ENCODE measurements around the gene BOLA2B.
"Not testable (repeated sequence)": the region's sequence is repeated elsewhere in the genome, so short reads cannot be mapped to it uniquely, and the experiment has no call there.

Gene BOLA2B

DNA sequence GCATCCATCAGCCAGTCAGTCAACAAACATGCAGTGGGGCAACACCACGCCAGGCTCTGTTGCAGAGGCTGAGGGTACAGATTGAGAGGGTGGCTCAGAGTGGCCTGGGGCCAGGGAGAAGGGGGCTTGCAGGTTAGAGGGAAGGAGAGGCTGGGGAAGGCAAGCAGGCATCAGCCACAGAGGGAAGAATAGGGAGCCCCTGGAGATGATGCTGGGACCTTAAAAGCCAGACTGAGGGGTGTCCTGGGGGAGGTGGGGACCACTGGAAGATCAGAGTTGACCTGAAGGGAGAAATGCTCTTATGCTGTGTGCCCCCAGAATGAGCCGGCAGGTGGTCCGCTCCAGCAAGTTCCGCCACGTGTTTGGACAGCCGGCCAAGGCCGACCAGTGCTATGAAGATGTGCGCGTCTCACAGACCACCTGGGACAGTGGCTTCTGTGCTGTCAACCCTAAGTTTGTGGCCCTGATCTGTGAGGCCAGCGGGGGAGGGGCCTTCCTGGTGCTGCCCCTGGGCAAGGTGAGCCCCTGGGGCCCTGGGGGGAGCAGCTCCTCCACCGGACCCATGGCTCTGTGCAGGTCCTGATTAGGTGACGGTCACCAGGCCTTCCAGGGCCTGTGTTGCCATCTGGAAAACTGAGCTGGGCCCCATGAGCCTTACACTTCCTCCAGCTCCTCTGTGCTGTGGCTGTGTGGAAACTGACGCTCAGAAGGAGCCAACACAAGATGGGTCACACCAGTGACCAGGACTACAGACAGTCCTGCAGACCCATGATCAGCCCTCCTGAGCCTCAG, 8.4 kb downstream of the BOLA2B start:
- no peak for FAIRE-seq
- DNase-seq (ENCODE audit: insufficient read length, low spot score) = no peak

DNA sequence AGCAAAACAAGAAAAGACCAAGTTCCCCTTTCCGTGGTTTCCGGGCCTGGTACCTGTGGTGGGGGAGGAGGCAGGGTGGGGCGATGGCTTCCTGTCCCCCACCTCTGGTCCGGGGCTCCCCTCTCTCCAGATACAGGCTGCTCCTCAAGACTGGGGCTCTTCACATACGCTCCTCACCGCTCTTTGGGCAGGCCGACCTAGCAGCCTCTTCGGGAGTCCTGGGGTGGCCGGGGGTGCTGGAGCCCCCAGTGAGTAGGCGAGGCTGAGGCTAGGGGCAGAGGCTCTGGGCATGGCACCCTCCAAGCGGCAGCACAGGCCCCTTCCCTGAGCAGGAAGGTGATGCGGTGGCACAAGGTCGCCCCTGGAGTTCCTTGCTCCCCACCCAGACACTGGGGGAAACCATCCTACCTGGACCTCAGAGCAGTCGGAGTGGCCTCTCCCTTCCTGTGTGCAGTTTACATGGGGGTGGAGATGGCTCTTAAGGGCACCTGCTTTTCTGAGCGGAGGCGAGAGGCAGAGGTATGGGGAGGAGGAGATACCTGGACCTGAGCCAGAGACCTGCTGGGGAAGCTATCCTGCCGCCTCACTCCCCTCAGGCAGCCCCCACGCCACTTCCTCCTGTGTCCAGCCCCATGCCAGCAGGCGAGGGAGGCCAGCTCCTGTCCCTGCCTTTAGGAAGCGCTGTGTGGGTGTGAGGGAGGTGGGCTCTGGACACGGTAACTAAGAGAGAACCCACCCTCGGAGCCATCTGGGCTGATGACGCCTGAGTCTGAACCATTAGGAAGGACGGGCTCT, 9.2 kb downstream of the BOLA2B start:
- peak; percentile 82 for DNase-seq (ENCODE audit: insufficient read length, low spot score)
- FAIRE-seq = peak; percentile 92

DNA sequence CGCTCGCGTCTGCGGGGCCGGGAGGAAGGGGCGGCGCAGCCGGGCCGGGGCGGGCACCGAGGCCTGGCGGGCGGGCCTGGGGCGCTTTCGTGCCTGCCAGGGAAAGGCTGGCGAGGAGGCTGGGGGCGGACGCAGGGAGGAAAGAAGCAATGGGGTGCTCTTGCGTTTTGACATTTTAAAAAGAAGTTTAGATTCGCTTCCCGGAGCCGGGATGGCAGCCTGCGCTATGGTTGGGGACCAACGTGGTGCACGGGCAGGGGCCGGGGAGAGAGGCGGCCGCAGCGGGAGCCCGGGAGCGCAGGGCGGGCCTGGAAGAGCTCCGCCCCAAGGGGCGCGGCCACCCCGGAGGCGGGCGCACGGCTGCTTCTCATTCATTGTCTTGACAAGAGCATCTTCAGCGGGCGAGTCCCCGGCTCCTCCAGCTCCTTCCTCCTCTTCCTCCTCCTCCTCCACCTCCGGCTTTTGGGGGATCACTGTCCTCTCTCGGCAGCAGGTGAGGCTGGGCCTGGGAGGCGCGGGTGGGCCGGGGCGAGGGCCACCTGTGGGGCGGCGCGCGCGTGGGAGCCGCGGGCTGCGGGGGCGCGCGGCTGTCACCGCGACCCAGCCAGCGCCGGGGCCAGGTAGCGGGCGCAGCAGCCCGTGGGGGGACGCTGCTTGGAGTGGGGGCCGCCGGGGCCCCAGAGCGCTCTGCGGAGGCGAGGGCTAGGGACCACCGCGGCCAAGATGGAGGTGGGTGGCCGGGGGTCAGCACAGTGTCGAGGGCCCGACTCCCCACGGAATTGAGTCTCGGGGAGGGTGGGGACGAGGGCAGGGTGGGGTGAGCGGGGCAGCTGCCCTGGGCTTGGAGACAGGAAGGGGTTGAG, 10.0 kb downstream of the BOLA2B start, which contains the start of gene CORO1A:
TSS of gene CORO1A (plus strand) at position 370 of the 863 bp plus-strand sequence. CDS start 1,608 bp downstream, outside the sequence.
- peak; percentile 82 for DNase-seq (ENCODE audit: insufficient read length, low spot score)
- FAIRE-seq = peak; percentile 26

GRCh38 chr16:30180741-30181140, 12.7 kb downstream of the BOLA2B start:
- FAIRE-seq (no peak), DNase-seq (ENCODE audit: insufficient read length, low spot score) (no peak)

GRCh38 chr16:30179931-30180330, 13.5 kb downstream of the BOLA2B start:
- no peak for DNase-seq (ENCODE audit: insufficient read length, low spot score)
- FAIRE-seq = no peak

DNA sequence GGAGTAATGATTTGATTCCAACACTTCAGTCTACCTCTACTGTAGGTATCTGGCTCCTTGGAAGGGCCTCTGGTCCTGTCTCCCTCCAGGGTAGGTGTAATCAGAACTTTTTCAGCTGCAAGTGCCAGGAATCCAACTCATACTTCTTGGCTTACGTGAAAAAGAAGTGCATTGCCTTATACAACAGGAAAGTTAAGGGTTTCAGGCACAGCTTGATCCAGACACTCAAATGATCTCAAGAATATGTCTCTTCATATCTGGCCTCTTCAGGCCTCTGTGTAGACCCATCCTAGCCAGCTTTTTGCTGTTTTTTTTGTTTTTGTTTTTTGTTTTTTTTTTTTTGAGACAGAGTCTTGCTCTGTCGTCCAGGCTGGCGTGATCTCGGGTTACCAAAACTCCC, 14.3 kb downstream of the BOLA2B start:
- FAIRE-seq (no peak), DNase-seq (ENCODE audit: insufficient read length, low spot score) (no peak)

GRCh38 chr16:30176876-30177275, 16.6 kb downstream of the BOLA2B start:
- DNase-seq (ENCODE audit: insufficient read length, low spot score) = not testable (repeated sequence)

DNA sequence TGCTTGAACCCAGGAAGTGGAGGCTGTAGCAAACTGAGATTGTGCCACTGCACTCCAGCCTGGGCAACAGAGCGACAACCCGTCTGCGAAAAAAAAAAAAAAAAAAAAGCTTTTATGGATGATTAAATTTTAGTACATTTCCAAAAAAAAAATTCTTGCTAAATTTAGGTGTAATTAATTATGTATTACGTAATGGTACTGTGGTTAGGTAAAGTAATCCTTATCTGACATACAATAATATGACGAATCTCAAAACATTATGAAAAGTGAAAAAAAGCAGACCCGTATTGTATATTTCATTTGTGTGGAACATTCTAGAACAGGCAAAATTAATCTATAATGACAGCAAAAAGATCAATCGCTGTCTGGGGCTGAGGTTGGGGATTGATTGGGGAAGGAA, 20.4 kb downstream of the BOLA2B start:
- DNase-seq (ENCODE audit: insufficient read length, low spot score) (no peak), FAIRE-seq (no peak)

More at GRCh38 chr16:30176876-30177275, 16.6 kb downstream of the BOLA2B start:
- not testable (repeated sequence) for FAIRE-seq

DNA sequence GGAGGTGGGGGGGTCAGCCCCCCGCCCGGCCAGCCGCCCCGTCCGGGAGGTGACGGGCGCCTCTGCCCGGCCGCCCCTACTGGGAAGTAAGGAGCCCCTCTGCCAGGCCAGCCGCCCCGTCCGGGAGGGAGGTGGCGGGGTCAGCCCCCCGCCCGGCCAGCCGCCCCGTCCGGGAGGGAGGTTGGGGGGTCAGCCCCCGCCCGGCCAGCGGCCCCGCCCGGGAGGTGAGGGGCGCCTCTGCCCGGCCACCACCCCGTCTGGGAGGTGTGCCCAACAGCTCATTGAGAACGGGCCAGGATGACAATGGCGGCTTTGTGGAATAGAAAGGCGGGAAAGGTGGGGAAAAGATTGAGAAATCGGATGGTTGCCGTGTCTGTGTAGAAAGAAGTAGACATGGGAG, 23.3 kb downstream of the BOLA2B start:
- not testable (repeated sequence) for FAIRE-seq; DNase-seq (ENCODE audit: insufficient read length, low spot score)

GRCh38 chr16:30169416-30169815, 24.1 kb downstream of the BOLA2B start:
- not testable (repeated sequence) for FAIRE-seq; DNase-seq (ENCODE audit: insufficient read length, low spot score)

GRCh38 chr16:30168746-30169145, 24.7 kb downstream of the BOLA2B start:
- DNase-seq (ENCODE audit: insufficient read length, low spot score); FAIRE-seq: not testable (repeated sequence)

DNA sequence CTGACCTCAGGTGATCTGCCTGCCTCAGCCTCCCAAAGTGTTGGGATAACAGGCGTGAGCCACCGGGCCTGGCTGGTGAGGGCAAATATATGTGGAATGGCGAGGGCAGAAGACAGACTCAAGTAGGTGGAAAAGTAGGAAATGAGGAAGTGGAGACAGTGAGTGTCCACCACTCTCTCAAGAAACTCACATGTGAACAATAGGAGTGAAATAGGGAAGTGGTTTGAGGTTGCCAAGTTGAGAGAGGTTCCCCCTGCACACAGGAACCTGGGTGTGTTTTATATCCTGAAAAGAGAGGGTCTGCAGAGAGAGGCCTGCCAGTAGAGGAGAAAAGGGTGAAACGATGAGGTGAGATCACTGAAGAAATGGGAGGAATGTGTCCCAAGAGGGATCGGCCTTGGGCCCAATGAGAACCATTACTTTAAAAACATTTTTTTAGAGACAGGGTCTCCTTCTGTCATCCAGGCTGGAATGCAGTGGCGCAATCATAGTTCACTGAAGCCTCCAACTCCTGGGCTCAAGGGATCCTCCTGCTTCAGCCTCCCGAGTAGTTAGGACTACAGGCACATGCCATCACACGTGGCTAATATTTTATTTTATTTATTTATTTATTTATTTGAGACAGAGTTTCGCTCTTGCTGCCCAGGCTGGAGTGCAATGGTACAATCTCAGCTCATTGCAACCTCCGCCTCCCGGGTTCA, 27.1 kb downstream of the BOLA2B start:
- DNase-seq (ENCODE audit: insufficient read length, low spot score) (peak; percentile 86), FAIRE-seq (peak; percentile 67)

DNA sequence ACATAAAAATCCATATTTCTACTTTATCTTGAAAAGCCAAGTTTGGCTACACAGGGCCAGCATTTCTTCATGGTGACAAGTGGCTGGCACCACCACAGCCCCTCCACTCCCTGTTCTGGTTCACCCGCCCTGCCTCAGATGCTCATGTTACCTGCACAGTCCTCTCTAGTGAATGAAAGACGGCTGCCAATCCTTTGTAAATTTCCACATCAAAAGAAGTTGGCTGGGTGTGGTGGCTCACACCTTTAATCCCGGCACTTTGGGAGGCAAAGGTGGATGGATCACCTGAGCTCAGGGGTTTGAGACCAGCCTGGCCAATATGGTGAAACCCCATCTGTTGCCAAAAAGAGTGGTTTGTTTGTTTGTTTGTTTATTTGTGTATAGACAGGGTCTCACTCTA, 29.9 kb downstream of the BOLA2B start:
- no peak for FAIRE-seq
- no peak for DNase-seq (ENCODE audit: insufficient read length, low spot score)

DNA sequence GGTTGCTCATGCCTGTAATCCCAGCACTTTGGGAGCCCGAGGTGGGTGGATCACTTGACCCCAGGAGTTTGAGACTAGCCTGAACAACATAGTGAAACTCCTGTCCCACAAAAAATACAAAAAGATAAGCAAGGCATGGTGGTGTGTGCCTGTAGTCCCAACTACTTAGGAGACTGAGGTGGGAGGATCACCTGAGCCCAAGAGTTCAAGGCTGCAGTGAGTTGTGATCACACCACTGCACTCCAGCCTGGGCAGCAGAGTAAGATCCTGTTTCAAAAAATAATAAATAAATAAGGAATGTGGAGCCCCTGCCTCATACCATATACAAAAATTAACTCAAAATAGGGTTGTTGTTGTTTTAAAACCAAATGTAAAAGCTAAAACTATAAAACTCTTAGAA, 36.3 kb downstream of the BOLA2B start:
- FAIRE-seq = no peak
- DNase-seq (ENCODE audit: insufficient read length, low spot score) = no peak

DNA sequence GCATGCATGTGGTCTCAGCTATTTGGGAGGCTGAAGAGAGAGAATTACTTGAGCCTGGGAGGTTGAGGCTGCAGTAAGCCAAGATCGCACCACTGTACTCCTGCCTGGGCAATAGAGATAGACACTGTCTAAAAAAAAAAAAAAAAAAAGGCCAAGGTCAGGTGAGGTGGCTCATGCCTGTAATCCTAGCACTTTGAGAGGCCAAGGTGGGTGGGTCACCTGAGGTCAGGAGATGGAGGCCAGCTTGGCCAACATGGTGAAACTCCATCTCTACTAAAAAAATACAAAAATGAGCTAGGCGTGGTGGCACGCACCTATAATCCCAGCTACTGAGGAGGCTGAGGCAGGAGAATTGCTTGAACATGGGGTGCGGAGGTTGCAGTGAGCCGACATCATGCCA, 38.3 kb downstream of the BOLA2B start:
- FAIRE-seq (no peak), DNase-seq (ENCODE audit: insufficient read length, low spot score) (no peak)

DNA sequence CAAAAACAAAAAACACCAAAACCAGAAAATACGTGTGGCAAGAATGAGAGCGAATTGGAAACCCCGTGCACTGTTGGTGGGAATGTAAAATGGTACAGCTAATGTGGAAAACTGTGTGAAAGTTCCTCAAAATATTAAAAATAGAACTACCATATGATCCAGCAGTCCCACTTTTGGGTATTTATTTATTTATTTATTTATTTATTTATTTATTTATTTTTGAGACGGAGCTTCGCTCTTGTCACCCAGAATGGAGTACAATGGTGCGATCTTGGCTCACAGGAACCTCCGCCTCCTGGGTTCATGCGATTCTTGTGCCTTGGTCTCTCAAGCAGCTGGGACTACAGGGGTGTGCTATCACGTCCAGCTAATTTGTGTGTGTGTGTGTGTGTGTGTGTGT, 40.9 kb downstream of the BOLA2B start:
- FAIRE-seq = no peak
- no peak for DNase-seq (ENCODE audit: insufficient read length, low spot score)

- DNase-seq (ENCODE audit: insufficient read length, low spot score) (no peak), FAIRE-seq (no peak)
Observed at GRCh38 chr16:30151091-30151490, 42.4 kb downstream of the BOLA2B start.

DNA sequence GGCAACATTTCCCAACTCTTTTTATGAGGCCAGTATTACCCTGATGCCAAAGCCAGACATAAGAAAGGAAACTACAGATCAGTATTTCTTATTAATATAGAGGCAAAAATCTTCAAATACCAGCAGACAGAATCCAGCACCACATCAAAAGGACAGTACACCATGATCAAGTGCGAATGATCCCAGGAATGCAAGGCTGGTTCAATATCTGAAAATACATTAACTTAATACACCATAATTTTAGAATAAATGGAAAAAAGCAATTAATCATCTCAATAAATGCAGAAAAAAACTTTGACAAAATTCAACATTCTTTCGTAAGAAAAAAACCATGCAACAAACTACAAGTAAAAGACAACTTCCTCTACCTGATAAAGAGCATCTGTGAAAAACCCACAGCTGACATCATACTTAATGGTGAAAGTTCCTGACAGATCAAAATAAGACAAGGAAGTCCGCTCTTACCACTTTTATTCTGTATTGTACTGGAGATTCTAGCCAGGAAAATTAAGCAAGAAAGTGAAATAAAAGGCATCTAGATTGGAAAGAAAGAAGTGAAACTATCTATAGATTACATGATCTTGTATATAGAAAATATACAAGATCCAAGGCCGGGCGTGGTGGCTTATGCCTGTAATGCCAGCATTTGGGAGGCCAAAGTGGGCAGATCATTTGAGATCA, 44.1 kb downstream of the BOLA2B start:
- no peak for DNase-seq (ENCODE audit: insufficient read length, low spot score)
- FAIRE-seq = no peak

GRCh38 chr16:30147843-30148510, 45.5 kb downstream of the BOLA2B start:
- no peak for DNase-seq (ENCODE audit: insufficient read length, low spot score)
- no peak for FAIRE-seq

Data from GM19239 (cell line).